Tongue (tissue), 2 donors: Measurements from ENCODE around the gene C6orf89. TPM values are rescaled to one million over a fixed set of nuclear protein-coding genes. Genes with fewer than 3 reads are reported as not detected.

Experiments used
- DNase-seq: peaks from one replicate; pipeline ENCODE4 v3.0.0-alpha.2; 2015
- total RNA-seq: library from RNA; depleted of rRNA; stranded (reverse); fragments of >200 nt; gene quantifications from one replicate; pipeline ENCODE4 v1.2.3, GENCODE V29; 2014

The C6orf89 gene
- total RNA-seq, 1 donor from 2014 or later: 40.0 TPM

- DNase-seq: no peak
Measured at GRCh38 chr6:36852481-36853147, 33.1 kb upstream of the C6orf89 start.

DNA sequence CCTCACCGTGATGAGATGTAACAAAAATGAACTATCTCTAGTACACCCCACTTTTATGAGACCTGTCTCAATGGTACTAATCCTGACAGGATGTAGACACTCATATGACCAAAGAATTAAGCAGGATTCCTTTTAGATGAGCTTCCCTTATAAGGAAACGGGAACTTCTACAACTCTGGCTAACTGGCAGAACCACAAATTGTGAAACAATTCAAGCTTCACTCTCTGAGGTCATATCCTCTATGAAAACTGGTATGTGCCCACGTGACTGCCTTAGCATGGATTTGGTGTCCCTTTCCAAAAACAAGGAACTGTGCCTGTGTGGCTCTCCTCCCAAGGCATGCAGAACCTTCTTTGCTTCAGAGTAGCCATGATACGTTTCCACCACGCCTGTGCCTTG, 32.4 kb upstream of the C6orf89 start:
- no peak for DNase-seq

DNA sequence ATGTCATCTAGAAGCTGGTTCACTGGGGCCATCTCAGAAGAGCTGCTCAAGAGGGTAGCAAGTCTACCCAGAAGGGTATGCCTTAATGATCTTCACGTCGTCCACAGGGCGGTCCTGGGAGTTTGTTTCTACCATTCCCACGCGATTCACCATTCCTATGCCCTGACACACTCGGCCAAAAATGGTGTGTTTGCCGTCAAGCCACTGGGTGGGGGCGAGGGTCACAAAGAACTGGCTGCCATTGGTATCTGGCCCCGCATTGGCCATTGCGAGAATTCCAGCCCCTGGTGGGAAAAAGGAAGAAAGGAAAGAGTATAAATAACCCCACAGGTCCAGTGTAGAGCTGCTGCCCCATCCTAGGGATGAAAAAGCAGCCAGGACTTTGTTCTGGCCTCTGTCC, 30.0 kb upstream of the C6orf89 start:
- DNase-seq: no peak

DNA sequence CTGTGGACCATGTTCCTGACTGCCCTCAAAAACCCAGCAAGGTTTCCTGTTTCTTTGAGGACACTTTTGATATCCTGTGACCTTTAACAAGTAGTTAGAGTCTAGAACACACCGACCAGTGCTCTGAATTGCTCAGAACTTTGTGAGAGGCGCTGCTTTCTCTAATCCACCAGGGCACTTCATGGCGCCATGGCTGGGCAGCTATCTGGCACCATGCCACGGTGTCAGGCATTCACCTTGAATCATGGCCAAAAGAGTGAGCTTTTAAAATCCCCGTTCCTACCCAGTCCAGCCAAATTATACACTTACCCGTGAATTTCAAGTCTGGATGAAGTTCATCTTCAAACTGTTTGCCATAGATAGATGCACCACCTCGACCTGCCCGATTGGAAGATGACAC, 29.5 kb upstream of the C6orf89 start:
- peak; percentile 47 for DNase-seq

DNA sequence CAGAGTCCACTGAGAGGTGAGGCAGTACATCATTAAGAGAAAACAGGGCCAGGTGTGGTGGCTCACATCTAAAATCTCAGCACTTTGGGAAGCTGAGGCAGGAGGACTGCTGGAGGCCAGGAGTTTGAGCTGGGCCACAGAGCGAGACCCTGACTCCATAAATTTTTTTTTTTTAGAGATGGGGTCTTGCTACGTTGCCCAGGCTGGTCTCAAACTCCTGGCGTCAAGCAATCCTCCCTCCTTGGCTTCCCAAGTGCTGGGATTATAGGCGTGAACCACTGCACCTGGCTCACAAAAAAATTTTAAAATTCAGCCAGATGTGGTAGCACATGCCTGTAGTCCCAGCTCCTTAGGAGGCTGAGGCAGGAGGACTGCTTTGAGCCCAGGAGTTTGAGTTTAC, 28.4 kb upstream of the C6orf89 start:
- DNase-seq: no peak

GRCh38 chr6:36858407-36858981, 27.3 kb upstream of the C6orf89 start:
- peak; percentile 51 for DNase-seq

DNA sequence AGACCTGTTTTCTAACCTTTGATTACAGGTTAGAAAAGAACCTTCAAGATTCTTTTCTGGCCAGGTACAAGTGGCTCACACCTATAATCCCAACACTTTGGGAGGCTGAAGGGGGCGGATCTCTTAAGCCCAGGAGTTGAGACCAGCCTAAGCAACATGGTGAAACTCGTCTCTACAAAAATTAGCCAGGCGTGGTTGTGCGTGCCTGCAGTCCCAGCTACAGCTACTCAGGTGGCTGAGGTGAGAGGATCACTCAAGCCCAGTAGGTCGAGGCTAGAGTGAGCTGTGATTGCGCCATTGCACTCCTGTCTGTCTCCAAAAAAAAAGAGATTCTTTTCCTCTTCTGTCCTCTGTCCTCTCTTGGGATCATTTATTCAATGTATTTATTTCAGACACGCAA, 25.6 kb upstream of the C6orf89 start:
- DNase-seq: no peak

DNA sequence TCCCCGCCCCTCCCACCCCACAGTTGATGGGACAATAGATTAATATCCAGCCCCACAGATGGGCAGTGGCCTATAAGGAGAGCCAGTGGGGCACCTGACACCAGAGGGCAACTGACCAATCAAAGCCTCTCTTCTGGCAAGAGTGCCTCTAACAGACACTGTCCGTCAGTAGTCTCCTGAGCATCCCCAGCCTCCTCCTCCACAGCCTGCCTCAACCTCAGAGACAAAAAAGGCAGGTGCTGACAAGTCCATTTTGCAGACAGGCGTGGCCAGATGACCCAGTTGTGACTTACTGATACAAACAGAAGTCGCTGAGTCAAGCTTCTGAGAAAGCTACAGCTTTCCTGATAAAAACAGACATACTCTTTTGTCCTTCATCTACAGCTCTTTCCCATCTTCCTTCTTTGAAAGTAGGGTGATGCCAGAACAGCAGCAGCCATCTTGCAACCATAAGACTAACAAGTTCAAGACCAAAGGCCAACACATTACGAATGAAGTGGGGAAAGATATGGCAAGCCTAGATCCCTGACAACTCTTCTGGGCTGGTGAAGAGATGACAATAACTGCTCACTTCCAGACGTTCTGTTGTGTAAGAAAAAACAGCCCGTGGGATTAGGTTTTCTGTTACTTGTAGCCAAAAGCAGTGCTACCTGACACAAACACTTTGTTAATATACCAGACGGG, 23.4 kb upstream of the C6orf89 start:
- no peak for DNase-seq

DNA sequence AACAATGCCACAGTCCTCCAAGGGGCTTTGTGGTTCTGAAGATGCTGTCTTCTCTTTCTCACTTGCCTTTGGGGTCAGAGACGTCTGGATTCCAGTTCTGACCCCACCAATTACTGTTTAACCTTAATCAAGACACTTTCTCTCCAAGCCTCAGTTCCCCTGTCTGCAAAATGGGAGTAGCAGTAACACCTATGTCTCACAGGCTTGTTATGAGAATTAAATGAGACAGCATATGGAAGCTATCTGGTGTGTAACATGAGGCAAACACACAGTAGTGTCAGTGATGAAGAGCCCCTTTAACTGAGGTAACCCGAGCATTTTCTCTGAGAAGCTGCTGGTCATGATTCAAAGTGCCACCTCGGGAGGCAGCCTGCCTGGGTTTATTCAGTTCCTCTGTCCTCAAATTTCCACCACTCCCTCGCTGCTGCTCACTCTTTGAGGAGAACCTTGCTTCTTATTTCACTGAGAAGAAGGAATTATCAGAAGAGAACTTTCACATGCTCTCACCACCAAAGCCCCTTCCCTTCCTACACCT, 22.8 kb upstream of the C6orf89 start:
- no peak for DNase-seq

DNA sequence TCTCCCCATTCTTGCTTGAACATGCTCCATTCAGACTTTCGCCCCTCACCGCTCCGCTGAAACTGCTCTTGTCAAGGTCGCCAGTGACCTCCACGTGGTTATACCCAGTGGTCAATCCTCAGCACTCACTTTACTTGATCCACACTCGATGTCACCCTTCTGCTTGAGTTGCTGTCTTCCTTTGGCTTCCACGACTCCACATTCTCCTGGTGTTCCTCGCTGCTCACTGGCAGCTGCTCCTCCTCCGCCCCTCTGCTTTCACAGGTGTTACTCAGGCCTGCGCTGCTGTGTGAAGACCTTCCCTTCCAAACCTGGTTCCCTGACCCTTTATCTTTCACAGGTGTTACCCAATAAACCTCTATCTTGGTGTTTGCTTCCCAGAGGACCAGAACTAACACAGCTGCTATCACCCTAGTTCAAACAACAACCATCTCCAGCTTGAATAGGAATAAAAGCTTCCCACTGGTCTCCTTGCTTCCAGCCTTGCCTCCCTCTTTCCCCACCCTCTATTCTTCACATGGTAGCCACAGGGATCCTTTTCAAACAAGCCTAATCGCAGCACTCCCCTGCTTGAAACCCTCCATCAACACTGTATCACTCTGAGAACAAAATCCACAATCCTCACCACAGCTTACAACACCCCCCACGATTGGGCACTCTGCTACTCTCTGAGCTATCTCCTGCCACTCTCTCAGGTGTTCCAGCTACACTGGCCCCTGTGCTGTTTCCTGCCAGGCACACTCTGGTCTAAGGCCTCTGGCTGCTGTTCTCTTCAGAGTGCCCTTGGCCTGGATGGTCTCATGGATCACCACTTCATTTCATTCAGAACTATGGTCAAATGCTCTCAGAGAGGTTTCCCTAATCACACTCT, 21.8 kb upstream of the C6orf89 start:
- DNase-seq: no peak

DNA sequence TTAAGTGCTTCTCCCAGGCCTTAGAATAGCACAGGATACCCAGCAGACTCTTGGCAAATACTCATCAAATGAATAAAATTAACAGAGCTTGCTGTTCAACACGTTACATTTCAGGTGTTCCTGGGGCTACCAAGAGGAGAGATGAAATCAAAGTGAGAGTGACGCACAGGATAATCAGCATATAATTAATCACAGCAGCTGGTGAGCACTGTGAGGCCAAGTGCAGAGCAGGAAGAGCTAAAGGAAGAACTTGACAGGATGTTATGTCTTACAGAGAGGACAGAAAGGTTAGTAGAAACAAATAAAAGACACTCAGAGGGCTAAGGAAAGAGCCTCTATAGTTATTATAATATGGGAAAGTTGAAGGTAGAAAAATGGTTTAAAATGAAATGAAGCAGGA, 19.9 kb upstream of the C6orf89 start:
- no peak for DNase-seq

GRCh38 chr6:36867471-36868224, 18.1 kb upstream of the C6orf89 start:
- DNase-seq: no peak

GRCh38 chr6:36871686-36872085, 14.1 kb upstream of the C6orf89 start:
- DNase-seq: no peak

GRCh38 chr6:36873115-36873514, 12.6 kb upstream of the C6orf89 start:
- DNase-seq: no peak

DNA sequence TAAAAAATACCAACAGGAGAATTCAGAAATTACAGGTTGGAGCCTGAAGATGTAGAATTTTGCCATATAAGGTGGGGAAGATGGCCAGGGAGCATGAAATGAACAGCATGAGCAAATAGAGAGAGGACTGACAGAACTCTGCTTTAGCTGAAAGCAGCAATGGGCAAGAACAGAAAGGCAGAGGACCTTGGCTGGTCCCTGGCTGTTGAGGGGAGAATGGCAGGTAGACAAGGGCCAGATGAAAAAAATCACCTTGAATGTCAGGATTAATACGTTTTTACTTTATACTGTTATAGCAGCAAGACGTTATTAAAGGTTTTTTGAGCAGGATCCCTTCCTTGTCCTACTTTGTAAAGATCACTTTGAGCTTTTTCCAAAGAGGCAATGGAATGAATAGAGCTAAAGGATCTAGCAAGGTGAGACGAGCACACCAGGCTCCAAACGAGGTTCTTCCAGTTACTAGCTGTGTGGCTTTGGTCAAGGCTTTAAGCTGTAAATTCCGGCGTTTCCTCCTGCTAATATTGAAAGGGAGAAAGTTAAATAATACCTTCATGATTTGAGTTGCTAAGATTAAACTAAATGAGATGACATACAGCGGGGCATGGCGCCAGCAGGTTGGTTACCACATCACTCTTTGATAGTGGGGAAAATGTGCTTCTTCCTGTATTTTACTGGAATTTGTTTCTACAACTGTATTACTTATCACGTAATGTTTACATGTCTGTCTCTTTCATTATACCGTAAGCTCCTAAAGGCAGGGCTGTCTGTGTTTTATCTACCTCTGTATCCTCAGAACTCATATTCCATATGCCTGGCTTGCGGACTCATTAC, 11.9 kb upstream of the C6orf89 start:
- no peak for DNase-seq

GRCh38 chr6:36874443-36875249, 11.1 kb upstream of the C6orf89 start, which contains the start of gene PPIL1:
Gene PPIL1 (minus strand): TSS chr6:36874803. CDS start chr6:36874772, 31 bp downstream.
- peak; percentile 96 for DNase-seq

DNA sequence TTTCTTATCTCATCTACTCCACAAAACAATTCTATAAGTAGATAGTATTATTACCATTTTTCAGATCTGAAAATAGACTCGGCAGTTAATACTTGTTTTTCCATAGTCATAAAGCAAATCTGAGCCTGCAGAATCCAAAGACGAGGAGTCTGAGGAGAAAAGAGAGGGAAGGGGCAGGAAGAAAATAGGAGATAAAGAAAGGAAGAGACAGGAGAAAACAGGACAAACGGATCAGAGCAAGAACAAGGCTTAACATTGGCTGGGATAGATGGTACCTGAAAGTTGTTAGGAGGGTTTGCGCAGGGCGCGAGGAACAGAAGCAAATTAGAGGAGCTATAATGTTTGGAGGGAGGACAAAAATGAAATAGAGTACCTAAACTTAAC, 10.5 kb upstream of the C6orf89 start:
- DNase-seq: no peak

DNA sequence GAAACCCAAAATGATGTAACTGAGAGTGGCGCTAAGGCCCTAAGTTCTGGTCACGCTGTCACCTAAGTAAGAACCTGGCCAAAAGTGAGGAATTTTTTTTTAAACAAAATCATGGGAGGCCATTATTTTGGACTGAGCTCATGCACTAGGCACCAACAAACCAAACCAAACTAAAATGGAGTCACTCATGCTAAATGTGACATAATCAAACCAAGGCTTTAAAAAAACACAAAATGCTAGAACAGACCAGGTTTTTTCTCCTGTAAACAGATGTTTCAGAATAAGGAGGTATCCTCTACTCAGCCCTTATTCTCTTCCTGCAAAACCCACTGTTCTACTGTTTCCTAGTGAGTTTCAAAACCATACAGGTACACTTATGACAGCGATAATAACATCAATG, 1.1 kb upstream of the C6orf89 start:
- DNase-seq: no peak

GRCh38 chr6:36886950-36887618, 1.3 kb downstream of the C6orf89 start:
- DNase-seq: no peak
